GM12878 (cell line): Measurements from ENCODE around the gene PPFIBP1. TPM values are rescaled to one million over a fixed set of nuclear protein-coding genes. Genes with fewer than 3 reads are reported as not detected.

Source experiments
- ATAC-seq: fragments of 200-7000 bp; cut with Tn5 transposase; 3 replicates; pipeline ENCODE4 v1.9.1; 2020; ENCODE audit warnings: mild to moderate bottlenecking, moderate library complexity
- BruUV-seq: library from RNA; stranded (reverse); fragments of 400-500 nt; replicated peaks from 2 replicates; lab custom pipeline; 2021; lab: Mats Ljungman, UMichigan
- CTCF ChIA-PET: fragments of 300-600 bp; sonication (Branson Sonifier 250); formaldehyde crosslinking; extraction: SDS; loops from one replicate; lab custom pipeline; 2021; ENCODE audit warnings: inconsistent platforms; lab: Yijun Ruan, JAX
- POLR2A ChIA-PET: fragments of 350-600 bp; formaldehyde crosslinking; extraction: SDS; loops from one replicate; lab custom pipeline; 2021; ENCODE audit warnings: inconsistent platforms; lab: Charles Lee
- RAD21 ChIA-PET: fragments of 300-600 bp; sonication (Branson Sonifier 250); formaldehyde crosslinking; loops from one replicate; lab custom pipeline; 2023; ENCODE audit warnings: antibody characterized with exemption; ENCODE audit not compliant: unreplicated experiment; lab: Charles Lee
- SMC1A ChIA-PET: fragments of 300-600 bp; sonication (Branson Sonifier 250); formaldehyde crosslinking; loops from one replicate; lab custom pipeline; 2023; ENCODE audit not compliant: unreplicated experiment, uncharacterized antibody; lab: Charles Lee
- DNase-seq: peaks from one replicate; pipeline ENCODE4 v3.0.0-alpha.2; 2011; ENCODE audit warnings: low read depth, low spot score
- FAIRE-seq: peaks from 3 replicates; lab custom pipeline; 2011; peaks lifted over from hg19 to GRCh38; lab: Jason Lieb, UNC
- H2AFZ ChIP-seq: 2 replicates; pipeline ENCODE4 v1.6.0; 2011; ENCODE audit warnings: low read depth, low read length, control low read depth; ENCODE audit not compliant: control insufficient read depth
- H3K27ac ChIP-seq: 2 replicates; pipeline ENCODE4 v1.5.1; 2011; ENCODE audit warnings: control low read depth; ENCODE audit not compliant: control insufficient read depth, insufficient read depth
- H3K27me3 ChIP-seq, 2 experiments: replicated peaks in 1 of 2; 2 replicates each; pipeline versions ENCODE4 v1.6.0 to v1.6.1; 2011; ENCODE audit warnings: low read length in 1 of 2; ENCODE audit not compliant: control insufficient read depth in 2 of 2, insufficient read depth in 2 of 2
- H3K36me3 ChIP-seq, 2 experiments: 2 replicates each; pipeline ENCODE4 v1.5.1; 2011; ENCODE audit warnings: low read length in 1 of 2; ENCODE audit not compliant: control insufficient read depth in 2 of 2, insufficient read depth in 2 of 2
- H3K4me1 ChIP-seq: 2 replicates; pipeline ENCODE4 v1.6.1; 2011; ENCODE audit warnings: mild to moderate bottlenecking, low read length, moderate library complexity, mixed read lengths; ENCODE audit not compliant: control insufficient read depth, insufficient read depth
- H3K4me2 ChIP-seq: 2 replicates; pipeline ENCODE4 v1.6.0; 2011; ENCODE audit warnings: control low read depth; ENCODE audit not compliant: control insufficient read depth, insufficient read depth
- H3K4me3 ChIP-seq: fragments of 200-600 bp; sonication (generic); 2 replicates; pipeline ENCODE4 v1.5.1; 2016
- H3K79me2 ChIP-seq: 2 replicates; pipeline ENCODE4 v1.6.0; 2011; ENCODE audit warnings: low read length; ENCODE audit not compliant: control insufficient read depth, insufficient read depth
- H3K9ac ChIP-seq: 2 replicates; pipeline ENCODE4 v1.8.0; 2011; ENCODE audit warnings: low read length, control low read depth, mixed read lengths; ENCODE audit not compliant: control insufficient read depth, insufficient read depth
- H3K9me3 ChIP-seq: replicated peaks from 3 replicates; pipeline ENCODE4 v1.5.1; 2011; ENCODE audit warnings: mild to moderate bottlenecking, low read length; ENCODE audit not compliant: control insufficient read depth, insufficient read depth
- H4K20me1 ChIP-seq: 2 replicates; pipeline ENCODE4 v1.6.0; 2011; ENCODE audit not compliant: control insufficient read depth, insufficient read depth
- IKZF2 ChIP-seq, 2 experiments: fragments of 450-650 bp; IDR thresholded peaks; 2 replicates each; pipeline ENCODE4 v1.6.1; 2017; ENCODE audit warnings: mild to moderate bottlenecking in 2 of 2, moderate library complexity in 2 of 2
- KLF5 ChIP-seq: fragments of 450-650 bp; IDR thresholded peaks from 2 replicates; pipeline ENCODE4 v1.6.1; 2014; ENCODE audit warnings: mild to moderate bottlenecking; ENCODE audit not compliant: partially characterized antibody
- MLLT1 ChIP-seq: fragments of 450-650 bp; IDR thresholded peaks from 2 replicates; pipeline ENCODE4 v1.6.1; 2016; ENCODE audit warnings: mild to moderate bottlenecking
- RAD51 ChIP-seq: fragments of 450-650 bp; IDR thresholded peaks from 2 replicates; pipeline ENCODE4 v1.6.1; 2016; ENCODE audit warnings: moderate library complexity, mild to moderate bottlenecking, inconsistent platforms
- SIN3A ChIP-seq: IDR thresholded peaks from 2 replicates; pipeline ENCODE4 v1.6.1; 2012; ENCODE audit warnings: low read depth, low read length, improper control_type of control experiment
- SPI1 ChIP-seq: IDR thresholded peaks from 2 replicates; pipeline ENCODE4 v1.6.1; 2011; ENCODE audit warnings: low read depth, mild to moderate bottlenecking, low read length, moderate library complexity, borderline replicate concordance; ENCODE audit not compliant: insufficient read depth
- WGBS: methylation state at CpG from one replicate; pipeline ENCODE4 v1.1.6; 2016; ENCODE audit warnings: low lambda C conversion rate; ENCODE audit not compliant: insufficient replicate concordance, insufficient coverage; ENCODE audit errors: missing lambda C conversion rate; 5-methylcytosine and 5-hydroxymethylcytosine counted together
- in situ Hi-C: fragments of 300-500 bp; cut with MboI; formaldehyde crosslinking; loops from 9 replicates; pipeline ENCODE4 v1.14.3; 2018; ENCODE audit warnings: mixed read lengths
- intact Hi-C: fragments of 100-400 bp; cut with micrococcal nuclease; formaldehyde crosslinking; loops from one replicate; pipeline ENCODE4 v1.14.2; 2022; ENCODE audit not compliant: unreplicated experiment
- polyA plus RNA-seq, 11 experiments: library from polyadenylated mRNA; depleted of rRNA in 4 of 11; unstranded in 6 of 11; stranded (reverse) in 5 of 11; fragments of >200 nt; fragmentation: Nextera tagmentation in 4 of 11; fragmentation: Illumina TruSeq in 1 of 11; extraction: Ambion mirVana in 4 of 11; extraction: Trizol in 1 of 11; gene quantifications; 1 replicate in 1 of 11; 2 replicates in 10 of 11; pipeline versions ENCODE4 v1.2.1 to v1.2.3, GENCODE V29; 2011 to 2016; ENCODE audit warnings: inconsistent platforms in 2 of 11, missing spikeins in 2 of 11, low read depth in 1 of 11
- total RNA-seq, 4 experiments: library from RNA; depleted of rRNA in 3 of 4; stranded (reverse); fragments of >200 nt in 3 of 4; fragmentation: Illumina TruSeq in 1 of 4; extraction: Trizol in 1 of 4; gene quantifications; 2 replicates each; pipeline versions ENCODE4 v1.2.1 to v1.2.3, GENCODE V29; 2013 to 2021

The PPFIBP1 gene
- total and polyA plus RNA-seq, 10 of the 15 experiments (the other 5 are each of a cell fraction or from before 2014, with no cell fraction given), result 0.47 to 7.8 (median 3.6) TPM

GRCh38 chr12:27530157-27530922 lies 6.3 kb downstream of the PPFIBP1 start:
- no peaks in the 10 kb centered on the region for H3K36me3 ChIP-seq
- ATAC-seq, result no peak; the same call in 2 of the 3 replicates
- CTCF ChIA-PET, result interaction anchor here (2.6 kb wide), 2 partner anchors 94 to 96 kb away, joined by 6 to 10 read pairs; no protein-coding TSS in a partner anchor
- FAIRE-seq, result no peak
- intact Hi-C loops, result loop anchor here (5.0 kb wide), 1 partner anchor 172 kb away; no protein-coding TSS in a partner anchor
- H2AFZ ChIP-seq, result peak overlapping the region; percentile 37
- TF ChIP-seq SPI1, result peak; percentile 35; the same call in 1 of the 2 replicates
- TF ChIP-seq KLF5, result no peak
- TF ChIP-seq SIN3A, result no peak
- peak; percentile 37; the same call in 1 of the 2 replicates for TF ChIP-seq RAD51
- TF ChIP-seq IKZF2 (IDR thresholded peaks at IDR 0.05), result peak in 1 of 2 experiments; percentile 16; a peak in 1 of 4 replicates
- no peak for TF ChIP-seq MLLT1
- H3K4me1 ChIP-seq, result peaks cover 35% of the 10 kb centered on the region
- peak overlapping the region; percentile 45; the same call in 1 of the 2 replicates for H3K27ac ChIP-seq
- peak overlapping the region; percentile 30; the same call in 1 of the 2 replicates for H3K9ac ChIP-seq
- RAD21 ChIA-PET, result no interaction called here
- H3K79me2 ChIP-seq, result peaks cover 40% of the 10 kb centered on the region
- peak overlapping the region; percentile 14; the same call in 1 of the 2 replicates for H3K4me3 ChIP-seq
- no peaks in the 10 kb centered on the region; the same call in 1 of the 3 replicates for H3K9me3 ChIP-seq
- peak overlapping the region; percentile 80 for H3K4me2 ChIP-seq
- no peak for DNase-seq
- 30% methylated on average over 7 of the region's 7 CpGs for WGBS
- H4K20me1 ChIP-seq, result no peaks in the 10 kb centered on the region
- no peaks in the 10 kb centered on the region for H3K27me3 ChIP-seq
- SMC1A ChIA-PET, result interaction anchor here (0.5 to 2.3 kb wide), 6 partner anchors 9 to 1701 kb away, joined by 3 to 10 read pairs (median 3); no protein-coding TSS in a partner anchor
- POLR2A ChIA-PET, result interaction anchor here (0.5 to 1.2 kb wide), 3 partner anchors 9 to 299 kb away, joined by 3 to 6 read pairs (median 5); no protein-coding TSS in a partner anchor
- in situ Hi-C loops, result no loop called here
- BruUV-seq, result no TSS peak
